Measurements from ENCODE around the gene PRSS23. TPM values are rescaled to one million over a fixed set of nuclear protein-coding genes. Genes with fewer than 3 reads are reported as not detected.

PRSS23 gene
- total RNA-seq, 2 experiments from 2014 or later = not detected

DNA sequence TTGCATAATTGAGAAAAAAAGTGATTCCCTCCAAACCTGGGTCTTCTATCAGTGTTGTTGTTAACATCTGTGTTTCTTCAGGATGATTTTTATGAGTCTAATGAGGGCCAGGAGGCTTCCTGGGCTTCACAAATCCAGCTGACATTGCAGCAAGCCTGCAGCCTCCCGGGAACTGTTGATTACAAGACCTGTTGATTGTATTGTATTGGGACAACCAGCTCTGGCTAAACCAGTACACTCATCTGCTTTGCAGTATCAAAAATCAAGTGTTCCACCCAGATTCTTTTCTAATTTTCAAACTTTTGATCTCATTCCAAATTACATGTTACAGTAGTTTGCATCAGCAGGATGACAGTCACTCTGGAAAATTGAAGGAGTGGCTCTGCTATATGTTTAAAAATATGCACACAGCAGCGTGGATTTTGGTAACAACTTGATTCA is 16.1 kb upstream of the PRSS23 start:
- Histone ChIP-seq H3K4me2 (ENCODE audit: low read length) (no peak overlapping the region), H3K4me3 (ENCODE audit: low read depth, low read length, poor library complexity, severe bottlenecking) (no peak overlapping the region), H3K27ac (ENCODE audit: low read depth, low read length, poor library complexity, severe bottlenecking) (no peak overlapping the region), H3K9me3 (ENCODE audit: low read length) (no peaks in the 10 kb centered on the region), H3K79me2 (ENCODE audit: insufficient read depth, low read depth, low read length) (no peaks in the 10 kb centered on the region), H2AFZ (ENCODE audit: low read length) (no peak overlapping the region), H3K4me1 (ENCODE audit: insufficient read depth, low read length, poor library complexity, severe bottlenecking) (no peaks in the 10 kb centered on the region), H3K36me3 (ENCODE audit: insufficient read depth, low read length) (no peaks in the 10 kb centered on the region), H3K9me2 (ENCODE audit: insufficient read depth, low read length) (no peaks in the 10 kb centered on the region), H4K20me1 (ENCODE audit: insufficient read depth, low read length) (no peaks in the 10 kb centered on the region)
- intact Hi-C loops (cut with micrococcal nuclease; ENCODE audit: unreplicated experiment) = no loop called here
- TF ChIP-seq, protein P1, sequence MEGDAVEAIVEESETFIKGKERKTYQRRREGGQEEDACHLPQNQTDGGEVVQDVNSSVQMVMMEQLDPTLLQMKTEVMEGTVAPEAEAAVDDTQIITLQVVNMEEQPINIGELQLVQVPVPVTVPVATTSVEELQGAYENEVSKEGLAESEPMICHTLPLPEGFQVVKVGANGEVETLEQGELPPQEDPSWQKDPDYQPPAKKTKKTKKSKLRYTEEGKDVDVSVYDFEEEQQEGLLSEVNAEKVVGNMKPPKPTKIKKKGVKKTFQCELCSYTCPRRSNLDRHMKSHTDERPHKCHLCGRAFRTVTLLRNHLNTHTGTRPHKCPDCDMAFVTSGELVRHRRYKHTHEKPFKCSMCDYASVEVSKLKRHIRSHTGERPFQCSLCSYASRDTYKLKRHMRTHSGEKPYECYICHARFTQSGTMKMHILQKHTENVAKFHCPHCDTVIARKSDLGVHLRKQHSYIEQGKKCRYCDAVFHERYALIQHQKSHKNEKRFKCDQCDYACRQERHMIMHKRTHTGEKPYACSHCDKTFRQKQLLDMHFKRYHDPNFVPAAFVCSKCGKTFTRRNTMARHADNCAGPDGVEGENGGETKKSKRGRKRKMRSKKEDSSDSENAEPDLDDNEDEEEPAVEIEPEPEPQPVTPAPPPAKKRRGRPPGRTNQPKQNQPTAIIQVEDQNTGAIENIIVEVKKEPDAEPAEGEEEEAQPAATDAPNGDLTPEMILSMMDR (conservative IDR thresholded peaks at IDR 0.05; ENCODE audit: low read length) = no peak
- no peak for TF ChIP-seq EZH2phosphoT487 (IDR thresholded peaks at IDR 0.05; ENCODE audit: borderline replicate concordance, low read depth, low read length)
- ChIA-PET CTCF (ENCODE audit: unreplicated experiment) (no interaction called here), POLR2A (no interaction called here)
- DNase-seq (ENCODE audit: low spot score) = no peak
- no TSS peak for BruUV-seq (replicated peaks)

DNA sequence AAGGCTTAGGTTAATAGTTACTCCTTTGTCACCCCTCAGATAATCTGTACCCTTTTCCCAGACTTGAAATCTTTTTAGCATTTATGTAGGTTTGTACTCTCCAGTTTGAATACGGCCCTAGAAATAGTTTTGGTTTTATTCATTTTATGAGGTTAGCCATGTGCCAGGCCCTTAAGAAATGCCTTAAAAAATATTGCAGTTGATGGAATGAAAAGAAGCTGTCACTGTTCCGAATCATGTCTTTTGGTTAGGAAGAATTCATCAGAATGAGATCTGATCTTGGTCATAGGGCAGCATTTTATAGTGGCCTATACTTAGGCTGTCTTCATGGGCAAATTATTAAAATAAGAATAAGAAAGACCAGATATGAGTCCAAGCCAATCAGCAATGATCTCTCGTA is 14.8 kb upstream of the PRSS23 start:
- Histone ChIP-seq H3K9me2 (ENCODE audit: insufficient read depth, low read length) (no peaks in the 10 kb centered on the region), H3K4me1 (ENCODE audit: insufficient read depth, low read length, poor library complexity, severe bottlenecking) (no peaks in the 10 kb centered on the region), H4K20me1 (ENCODE audit: insufficient read depth, low read length) (no peaks in the 10 kb centered on the region), H2AFZ (ENCODE audit: low read length) (no peak overlapping the region), H3K79me2 (ENCODE audit: insufficient read depth, low read depth, low read length) (no peaks in the 10 kb centered on the region), H3K36me3 (ENCODE audit: insufficient read depth, low read length) (no peaks in the 10 kb centered on the region), H3K27ac (ENCODE audit: low read depth, low read length, poor library complexity, severe bottlenecking) (no peak overlapping the region), H3K9me3 (ENCODE audit: low read length) (no peaks in the 10 kb centered on the region), H3K4me2 (ENCODE audit: low read length) (no peak overlapping the region), H3K4me3 (ENCODE audit: low read depth, low read length, poor library complexity, severe bottlenecking) (no peak overlapping the region)
- CTCF ChIA-PET (ENCODE audit: unreplicated experiment) = no interaction called here
- POLR2A ChIA-PET = no interaction called here
- TF ChIP-seq, protein P1 (conservative IDR thresholded peaks at IDR 0.05; ENCODE audit: low read length) = no peak
- TF ChIP-seq EZH2phosphoT487 (IDR thresholded peaks at IDR 0.05; ENCODE audit: borderline replicate concordance, low read depth, low read length) = no peak
- BruUV-seq (replicated peaks) = no TSS peak
- intact Hi-C loops (cut with micrococcal nuclease; ENCODE audit: unreplicated experiment) = no loop called here
- DNase-seq (ENCODE audit: low spot score) = no peak

DNA sequence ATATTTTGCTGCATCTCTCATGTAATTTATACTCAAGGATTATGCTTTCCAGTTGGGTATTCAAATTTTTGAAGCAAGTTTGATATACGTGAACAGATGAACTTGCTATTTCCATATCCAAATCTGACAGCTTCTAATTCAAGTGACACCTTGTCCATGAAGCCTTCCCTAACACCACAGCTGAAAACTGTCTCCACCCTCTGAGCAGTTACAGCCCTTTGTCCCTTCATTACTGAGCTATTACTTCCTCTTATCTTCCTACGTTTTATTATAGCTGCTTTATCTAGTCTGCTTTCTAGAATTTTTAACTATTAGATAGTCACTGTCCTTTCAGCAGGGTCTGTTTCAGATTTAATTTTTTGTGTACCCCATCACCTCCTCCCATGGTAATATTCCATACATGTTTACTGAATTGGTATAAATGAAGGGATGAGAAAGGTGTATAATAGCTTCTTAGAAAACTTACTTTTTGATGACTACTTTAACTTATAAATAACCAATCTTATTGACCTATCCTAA is 13.3 kb upstream of the PRSS23 start:
- no peak overlapping the region for H2AFZ ChIP-seq (ENCODE audit: low read length)
- H3K4me2 ChIP-seq (ENCODE audit: low read length) = no peak overlapping the region
- H3K4me1 ChIP-seq (ENCODE audit: insufficient read depth, low read length, poor library complexity, severe bottlenecking) = no peaks in the 10 kb centered on the region
- TF ChIP-seq, protein P1 (conservative IDR thresholded peaks at IDR 0.05; ENCODE audit: low read length) = no peak
- TF ChIP-seq EZH2phosphoT487 (IDR thresholded peaks at IDR 0.05; ENCODE audit: borderline replicate concordance, low read depth, low read length) = no peak
- ChIA-PET CTCF (ENCODE audit: unreplicated experiment) (no interaction called here), POLR2A (no interaction called here)
- no peak overlapping the region for H3K4me3 ChIP-seq (ENCODE audit: low read depth, low read length, poor library complexity, severe bottlenecking)
- H3K27ac ChIP-seq (ENCODE audit: low read depth, low read length, poor library complexity, severe bottlenecking) = no peak overlapping the region
- H3K9me3 ChIP-seq (ENCODE audit: low read length) = no peaks in the 10 kb centered on the region
- no peaks in the 10 kb centered on the region for H3K79me2 ChIP-seq (ENCODE audit: insufficient read depth, low read depth, low read length)
- intact Hi-C loops (cut with micrococcal nuclease; ENCODE audit: unreplicated experiment) = no loop called here
- no peaks in the 10 kb centered on the region for H4K20me1 ChIP-seq (ENCODE audit: insufficient read depth, low read length)
- no peaks in the 10 kb centered on the region for H3K36me3 ChIP-seq (ENCODE audit: insufficient read depth, low read length)
- H3K9me2 ChIP-seq (ENCODE audit: insufficient read depth, low read length) = no peaks in the 10 kb centered on the region
- DNase-seq (ENCODE audit: low spot score) = no peak
- BruUV-seq (replicated peaks) = no TSS peak
